Heart left ventricle (tissue), 16 donors: ENCODE data around the gene GLYATL2. TPM values are rescaled to one million over a fixed set of nuclear protein-coding genes. Genes with fewer than 3 reads are reported as not detected.

ENCODE experiments used
- ATAC-seq, 4 donors: fragments of 200-7000 bp; cut with Tn5 transposase; one replicate each; pipeline ENCODE4 v1.9.1; 2020 to 2022; ENCODE audit warnings: moderate library complexity in 4 of 4, mild to moderate bottlenecking in 3 of 4, moderate number of reproducible peaks in 1 of 4
- DNase-seq, 5 donors: peaks; one replicate each; pipeline ENCODE4 v3.0.0-alpha.2; 2020
- H3K27ac ChIP-seq, 12 donors: fragments of 200-600 bp; sonication (generic) in 4 of 12; one replicate each; pipeline versions ENCODE4 v1.5.0 to v1.8.0; 2016 to 2022; ENCODE audit warnings: mild to moderate bottlenecking in 2 of 12
- H3K27me3 ChIP-seq, 9 donors: fragments of 200-600 bp; sonication (generic) in 2 of 9; one replicate each; pipeline versions ENCODE4 v1.5.1 to v1.8.0; 2016 to 2022; ENCODE audit warnings: mild to moderate bottlenecking in 3 of 9
- H3K36me3 ChIP-seq, 9 donors: fragments of 200-600 bp; sonication (generic) in 2 of 9; one replicate each; pipeline versions ENCODE4 v1.5.0 to v1.8.0; 2018 to 2022; ENCODE audit warnings: mild to moderate bottlenecking in 2 of 9
- H3K4me1 ChIP-seq, 12 donors: fragments of 200-600 bp; sonication (generic) in 4 of 12; one replicate each; pipeline versions ENCODE4 v1.5.0 to v1.8.0; 2016 to 2022; ENCODE audit warnings: mild to moderate bottlenecking in 3 of 12
- H3K4me3 ChIP-seq, 12 donors: fragments of 200-600 bp; sonication (generic) in 4 of 12; one replicate each; pipeline versions ENCODE4 v1.5.0 to v1.8.0; 2017 to 2022; ENCODE audit warnings: mild to moderate bottlenecking in 9 of 12, moderate library complexity in 4 of 12
- H3K9me3 ChIP-seq, 12 donors: fragments of 200-600 bp; sonication (generic) in 4 of 12; one replicate each; pipeline versions ENCODE4 v1.5.0 to v1.8.0; 2016 to 2022; ENCODE audit warnings: mild to moderate bottlenecking in 1 of 12
- POLR2A ChIP-seq, 2 donors: fragments of 450-650 bp; IDR thresholded peaks; one replicate each; pipeline ENCODE4 v1.6.1; 2017; ENCODE audit warnings: antibody characterized with exemption in 2 of 2, mild to moderate bottlenecking in 2 of 2, moderate library complexity in 2 of 2
- WGBS, 4 donors: extraction: QIAGEN DNeasy Blood & Tissue Kit in 2 of 4; methylation state at CpG; one replicate each; pipeline versions ENCODE4 v1.1.5 to v1.1.7; 2013 to 2018; 5-methylcytosine and 5-hydroxymethylcytosine counted together
- intact Hi-C, 10 donors: fragments of 100-400 bp; cut with DNase I; formaldehyde crosslinking; loops; one replicate each; pipeline versions ENCODE4 v1.11.1 to v1.14.2; 2022
- polyA plus RNA-seq, 2 donors: library from polyadenylated mRNA; stranded (reverse); fragments of 200-250 nt; gene quantifications; one replicate each; pipeline ENCODE4 v1.2.3, GENCODE V29; 2013
- total RNA-seq, 9 donors: library from RNA; depleted of rRNA in 2 of 9; stranded (reverse); fragments of >200 nt in 2 of 9; fragmentation: NEBNext Ultra II Directional in 3 of 9; extraction: Animal tissue kit (Norgen Biotek cat#: 25700) in 3 of 9; gene quantifications; one replicate each; pipeline versions ENCODE4 v1.1.0 to v1.2.4, GENCODE V29; 2016 to 2023
- TF ChIP-seq, protein P1 (sequence below), 12 donors: fragments of 200-600 bp; sonication (generic) in 4 of 12; IDR thresholded peaks; one replicate each; pipeline versions ENCODE4 v1.5.0 to v1.8.0; 2018 to 2022; ENCODE audit warnings: antibody characterized with exemption in 12 of 12, mild to moderate bottlenecking in 5 of 12
- donor health status: ischemic (EF 13 %, LVEDD 7.1; RV severe dilation, severe dysfunction).
- donor health status: healthy with polysubstance abuse.
- donor health status: DM: no; HTN: yes; CAD: no.
- donor health status: DM: no; HTN: no; CAD: no.
- donor health status: ischemic (EF 25% LVEDD 6.9; RV normal size, moderate dysfunction).
- donor health status: ischemic (EF 25% LVEDD 5.7; RV mildly dilated, moderate dysfunction).
- donor health status: healthy.
- donor health status: DM: yes; HTN: yes; CAD: no.
- donor health status: ischemic (EF 35%, LVEDD 5.7; RV mildly dilated, moderate dysfunction).
- donor health status: nonischemic (EF 11% LVEDD 7.7; RV severe dilation, severe dysfunction).
- donor health status: DM: yes; HTN: yes; CAD: no.
- donor health status: PGD.
- donor health status: ischemic (EF 29% LVEDD 5.4; RV normal size, mild dysfunction).
- donor health status: nonischemic (EF 23%, LVEDD 6.1; RV moderate dilation, normal function).

Gene GLYATL2
- total and polyA plus RNA-seq, 11 donors, result 0.15 to 0.35 (median 0.20) TPM; not detected in 7

- Histone ChIP-seq H3K27me3 (no peaks in the 10 kb centered on the region), H3K9me3 (peaks cover 0 to 4% (median 0%) of the 10 kb centered on the region in 12 donors), H3K36me3 (no peaks in the 10 kb centered on the region), H3K27ac (no peak overlapping the region), H3K4me1 (no peaks in the 10 kb centered on the region), H3K4me3 (no peak overlapping the region)
- intact Hi-C loops, result loop anchor here in 1 of 10 donors (10.0 kb wide), 1 partner anchor 60 kb away; no protein-coding TSS in a partner anchor
- no peak for DNase-seq
- 79 to 94% (median 87%) methylated on average over 1 of the region's 1 CpG for WGBS, 4 donors
- TF ChIP-seq POLR2A (IDR thresholded peaks at IDR 0.05), result no peak
- TF ChIP-seq, protein P1, sequence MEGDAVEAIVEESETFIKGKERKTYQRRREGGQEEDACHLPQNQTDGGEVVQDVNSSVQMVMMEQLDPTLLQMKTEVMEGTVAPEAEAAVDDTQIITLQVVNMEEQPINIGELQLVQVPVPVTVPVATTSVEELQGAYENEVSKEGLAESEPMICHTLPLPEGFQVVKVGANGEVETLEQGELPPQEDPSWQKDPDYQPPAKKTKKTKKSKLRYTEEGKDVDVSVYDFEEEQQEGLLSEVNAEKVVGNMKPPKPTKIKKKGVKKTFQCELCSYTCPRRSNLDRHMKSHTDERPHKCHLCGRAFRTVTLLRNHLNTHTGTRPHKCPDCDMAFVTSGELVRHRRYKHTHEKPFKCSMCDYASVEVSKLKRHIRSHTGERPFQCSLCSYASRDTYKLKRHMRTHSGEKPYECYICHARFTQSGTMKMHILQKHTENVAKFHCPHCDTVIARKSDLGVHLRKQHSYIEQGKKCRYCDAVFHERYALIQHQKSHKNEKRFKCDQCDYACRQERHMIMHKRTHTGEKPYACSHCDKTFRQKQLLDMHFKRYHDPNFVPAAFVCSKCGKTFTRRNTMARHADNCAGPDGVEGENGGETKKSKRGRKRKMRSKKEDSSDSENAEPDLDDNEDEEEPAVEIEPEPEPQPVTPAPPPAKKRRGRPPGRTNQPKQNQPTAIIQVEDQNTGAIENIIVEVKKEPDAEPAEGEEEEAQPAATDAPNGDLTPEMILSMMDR (IDR thresholded peaks at IDR 0.05), result no peak
- no peak for ATAC-seq
Measured at GRCh38 chr11:58805065-58805464, 39.4 kb downstream of the GLYATL2 start.

GRCh38 chr11:58801974-58802545, 42.4 kb downstream of the GLYATL2 start:
- DNase-seq, result no peak
- Histone ChIP-seq H3K9me3 (peaks cover 0 to 4% (median 0%) of the 10 kb centered on the region in 12 donors), H3K27me3 (peaks cover 0 to 4% (median 0%) of the 10 kb centered on the region in 9 donors), H3K27ac (no peak overlapping the region), H3K4me3 (no peak overlapping the region), H3K36me3 (no peaks in the 10 kb centered on the region), H3K4me1 (no peaks in the 10 kb centered on the region)
- ATAC-seq, result no peak
- TF ChIP-seq, protein P1 (IDR thresholded peaks at IDR 0.05), result no peak
- no peak for TF ChIP-seq POLR2A (IDR thresholded peaks at IDR 0.05)
- intact Hi-C loops, result loop anchor here in 1 of 10 donors (10.0 kb wide), 1 partner anchor 57 kb away; no protein-coding TSS in a partner anchor
- 59 to 69% (median 68%) methylated on average over 4 of the region's 4 CpGs for WGBS, 4 donors

DNA sequence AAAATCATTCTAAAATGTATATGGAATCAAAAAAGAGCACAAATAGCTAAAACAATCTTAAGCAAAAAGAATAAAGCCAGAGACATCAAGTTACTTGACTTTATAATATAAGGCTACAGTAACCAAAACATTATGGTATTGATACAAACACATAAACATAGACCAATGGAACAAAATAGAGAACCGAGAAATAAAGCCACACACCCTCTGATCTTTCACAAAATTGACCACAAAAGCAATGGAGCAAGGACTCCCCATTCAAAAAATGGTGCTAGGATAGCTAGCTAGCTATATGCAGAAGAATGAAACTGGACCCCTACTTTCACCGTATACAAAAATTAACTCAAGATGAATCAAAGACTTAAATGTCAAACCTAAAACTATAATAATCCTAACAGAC, 43.2 kb downstream of the GLYATL2 start:
- peaks cover 0 to 4% (median 0%) of the 10 kb centered on the region in 9 donors for H3K27me3 ChIP-seq
- intact Hi-C loops, result loop anchor here in 1 of 10 donors (10.0 kb wide), 1 partner anchor 57 kb away; no protein-coding TSS in a partner anchor
- H3K27ac ChIP-seq, result no peak overlapping the region
- DNase-seq, result no peak
- WGBS, 4 donors, result 74 to 84% (median 76%) methylated on average over 2 of the region's 2 CpGs
- no peak for ATAC-seq
- H3K36me3 ChIP-seq, result no peaks in the 10 kb centered on the region
- H3K4me3 ChIP-seq, result no peak overlapping the region
- H3K9me3 ChIP-seq, result peaks cover 0 to 4% (median 0%) of the 10 kb centered on the region in 12 donors
- H3K4me1 ChIP-seq, result no peaks in the 10 kb centered on the region
- TF ChIP-seq, protein P1 (IDR thresholded peaks at IDR 0.05), result no peak
- TF ChIP-seq POLR2A (IDR thresholded peaks at IDR 0.05), result no peak

DNA sequence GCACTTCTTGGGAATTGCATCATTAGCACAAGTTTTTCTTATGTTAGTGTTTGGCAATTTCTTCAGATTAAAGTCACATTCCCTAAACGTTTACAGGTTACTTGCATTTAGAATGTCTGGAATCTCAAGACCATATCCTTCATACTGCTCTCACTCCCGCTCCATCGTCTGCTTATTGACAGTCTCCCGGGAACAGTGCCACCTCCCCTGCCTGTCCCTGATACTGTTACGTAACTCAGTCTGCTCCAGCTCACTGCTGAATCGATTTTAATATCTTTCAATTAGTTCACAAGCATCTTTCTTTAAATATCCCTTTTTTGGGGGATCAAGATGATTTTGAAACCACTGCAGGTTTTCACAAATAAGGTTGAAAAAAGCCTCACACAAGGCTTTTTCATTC, 48.2 kb downstream of the GLYATL2 start:
- intact Hi-C loops, result loop anchor here in 2 of 10 donors (10.0 kb wide), 2 partner anchors 222 to 338 kb away; partner anchors contain the start of genes LPXN (in 1 of the 2) and ZFP91 (in 1 of the 2)
- TF ChIP-seq, protein P1 (IDR thresholded peaks at IDR 0.05), result no peak
- TF ChIP-seq POLR2A (IDR thresholded peaks at IDR 0.05), result no peak
- Histone ChIP-seq H3K27me3 (peaks cover 0 to 10% (median 0%) of the 10 kb centered on the region in 9 donors), H3K4me1 (no peaks in the 10 kb centered on the region), H3K36me3 (no peaks in the 10 kb centered on the region), H3K9me3 (peaks cover 0 to 9% (median 0%) of the 10 kb centered on the region in 12 donors), H3K27ac (no peak overlapping the region), H3K4me3 (no peak overlapping the region)
- DNase-seq (no peak), ATAC-seq (no peak)
- 16 to 28% (median 19%) methylated on average over 6 of the region's 6 CpGs for WGBS, 4 donors
